IMR-90 (cell line): ENCODE data around the gene NKX6-2. TPM values are rescaled to one million over a fixed set of nuclear protein-coding genes. Genes with fewer than 3 reads are reported as not detected.

Experiments used
- ATAC-seq: fragments of 200-7000 bp; cut with Tn5 transposase; 2 replicates; pipeline ENCODE4 v1.9.1; 2020; ENCODE audit warnings: low read depth, mild to moderate bottlenecking, moderate library complexity
- BruUV-seq: library from RNA; stranded (reverse); fragments of 400-500 nt; replicated peaks from 2 replicates; lab custom pipeline; 2021; lab: Mats Ljungman, UMichigan
- CTCF ChIA-PET: fragments of 300-600 bp; formaldehyde crosslinking; extraction: SDS; loops from one replicate; lab custom pipeline; 2021; ENCODE audit warnings: antibody characterized with exemption; lab: Yijun Ruan, JAX
- POLR2A ChIA-PET: fragments of 300-600 bp; sonication (Branson Sonifier 250); formaldehyde crosslinking; loops from one replicate; lab custom pipeline; 2022; ENCODE audit warnings: antibody characterized with exemption; ENCODE audit not compliant: unreplicated experiment; lab: Charles Lee
- DNase-seq: peaks from one replicate; pipeline ENCODE4 v3.0.0; 2013
- H2AFZ ChIP-seq: replicated peaks from 2 replicates; pipeline ENCODE3; 2013; ENCODE audit warnings: low read length, mild to moderate bottlenecking; ENCODE audit not compliant: poor library complexity
- H2AK5ac ChIP-seq: 2 replicates; pipeline ENCODE4 v1.6.1; 2013; ENCODE audit warnings: low read depth, low read length, inconsistent platforms
- H2AK9ac ChIP-seq: replicated peaks from 2 replicates; pipeline ENCODE3; 2013; ENCODE audit warnings: mild to moderate bottlenecking, low read depth, low read length, moderate library complexity; ENCODE audit not compliant: poor library complexity
- H2BK120ac ChIP-seq: 2 replicates; pipeline ENCODE4 v1.6.1; 2013; ENCODE audit warnings: low read depth, low read length, inconsistent platforms
- H2BK15ac ChIP-seq: 3 replicates; pipeline ENCODE4 v1.6.1; 2013; ENCODE audit warnings: low read depth, low read length, inconsistent platforms
- H2BK20ac ChIP-seq: 2 replicates; pipeline ENCODE4 v1.6.1; 2013; ENCODE audit warnings: low read depth, mild to moderate bottlenecking, inconsistent platforms, low read length, moderate library complexity
- H2BK5ac ChIP-seq: 2 replicates; pipeline ENCODE4 v1.6.1; 2013; ENCODE audit warnings: mild to moderate bottlenecking, low read depth, low read length, inconsistent platforms; ENCODE audit not compliant: poor library complexity, severe bottlenecking
- H3K14ac ChIP-seq: replicated peaks from 2 replicates; pipeline ENCODE4 v1.6.1; 2013; ENCODE audit warnings: low read depth, low read length, inconsistent platforms
- H3K18ac ChIP-seq: 2 replicates; pipeline ENCODE4 v1.6.1; 2013; ENCODE audit warnings: low read depth, low read length, control low read depth
- H3K23ac ChIP-seq: 2 replicates; pipeline ENCODE4 v1.6.1; 2013; ENCODE audit warnings: low read depth, low read length, inconsistent platforms
- H3K27ac ChIP-seq: 2 replicates; pipeline ENCODE4 v1.5.1; 2013; ENCODE audit warnings: mild to moderate bottlenecking, control low read depth, low read length; ENCODE audit not compliant: insufficient read depth
- H3K27me3 ChIP-seq: 2 replicates; pipeline ENCODE4 v1.6.1; 2013; ENCODE audit warnings: low read length; ENCODE audit not compliant: control insufficient read depth, insufficient read depth
- H3K36me3 ChIP-seq: 2 replicates; pipeline ENCODE4 v1.6.1; 2013; ENCODE audit warnings: low read length, mixed read lengths; ENCODE audit not compliant: control insufficient read depth, insufficient read depth
- H3K4ac ChIP-seq: 2 replicates; pipeline ENCODE4 v1.6.1; 2013; ENCODE audit warnings: low read depth, low read length, inconsistent platforms
- H3K4me1 ChIP-seq: 2 replicates; pipeline ENCODE4 v1.6.1; 2013; ENCODE audit warnings: low read length, mixed read lengths; ENCODE audit not compliant: control insufficient read depth, insufficient read depth
- H3K4me2 ChIP-seq: 2 replicates; pipeline ENCODE4 v1.6.1; 2013; ENCODE audit warnings: low read depth, mild to moderate bottlenecking, control low read depth, low read length, moderate library complexity
- H3K4me3 ChIP-seq: 2 replicates; pipeline ENCODE4 v1.5.1; 2013; ENCODE audit warnings: low read depth, mild to moderate bottlenecking, control low read depth, low read length, moderate library complexity; ENCODE audit not compliant: insufficient read depth
- H3K56ac ChIP-seq: 2 replicates; pipeline ENCODE4 v1.6.1; 2013; ENCODE audit warnings: low read length, inconsistent platforms; ENCODE audit not compliant: insufficient read depth; ENCODE audit errors: extremely low read depth
- H3K79me1 ChIP-seq, 2 experiments: 2 replicates each; pipeline ENCODE4 v1.6.1; 2013; ENCODE audit warnings: low read length in 2 of 2, inconsistent platforms in 1 of 2, low read depth in 1 of 2
- H3K9ac ChIP-seq: 2 replicates; pipeline ENCODE4 v1.6.1; 2013; ENCODE audit warnings: low read depth, low read length, control low read depth
- H3K9me1 ChIP-seq: 2 replicates; pipeline ENCODE4 v1.6.1; 2013; ENCODE audit warnings: low read length, inconsistent platforms; ENCODE audit not compliant: insufficient read depth
- H3K9me3 ChIP-seq: 2 replicates; pipeline ENCODE4 v1.6.1; 2013; ENCODE audit warnings: low read length; ENCODE audit not compliant: control insufficient read depth, insufficient read depth
- H4K20me1 ChIP-seq: 2 replicates; pipeline ENCODE4 v1.6.1; 2013; ENCODE audit warnings: low read length, inconsistent platforms; ENCODE audit not compliant: insufficient read depth
- H4K5ac ChIP-seq: 2 replicates; pipeline ENCODE4 v1.6.1; 2013; ENCODE audit warnings: mild to moderate bottlenecking, low read depth, low read length, control low read depth
- H4K8ac ChIP-seq, 2 experiments: 2 replicates each; pipeline ENCODE4 v1.6.1; 2013; ENCODE audit warnings: low read depth in 2 of 2, low read length in 2 of 2, control low read depth in 1 of 2, inconsistent platforms in 1 of 2
- H4K91ac ChIP-seq: 2 replicates; pipeline ENCODE4 v1.6.1; 2013; ENCODE audit warnings: low read depth, low read length, inconsistent platforms; ENCODE audit not compliant: insufficient read depth
- RFX5 ChIP-seq: IDR thresholded peaks from 2 replicates; pipeline ENCODE4 v1.8.0; 2012; ENCODE audit warnings: low read depth, mild to moderate bottlenecking, low read length, moderate library complexity
- WGBS, 2 experiments: methylation state at CpG; one replicate each; pipeline versions ENCODE4 v1.1.5 to v1.1.7; 2013; ENCODE audit warnings: missing lambda C conversion rate in 2 of 2; ENCODE audit not compliant: insufficient read length in 1 of 2; ENCODE audit errors: extremely low coverage in 2 of 2; 5-methylcytosine and 5-hydroxymethylcytosine counted together
- dilution Hi-C: fragments of 300-500 bp; cut with HindIII; formaldehyde crosslinking; loops from one replicate; pipeline ENCODE4 v1.14.3; 2018; ENCODE audit warnings: low sequenced_read_pairs; ENCODE audit not compliant: unreplicated experiment
- in situ Hi-C: fragments of 300-500 bp; cut with MboI; formaldehyde crosslinking; loops from 3 replicates; pipeline ENCODE4 v1.14.3; 2019; ENCODE audit warnings: low sequenced_read_pairs, inconsistent platforms, mixed read lengths
- intact Hi-C: fragments of 100-400 bp; cut with micrococcal nuclease; formaldehyde crosslinking; loops from 2 replicates; pipeline ENCODE4 v1.10.0; 2022
- polyA plus RNA-seq, 3 experiments: library from polyadenylated mRNA; depleted of rRNA; stranded (reverse); fragments of >200 nt; gene quantifications; 2 replicates each; pipeline ENCODE4 v1.2.3, GENCODE V29; 2012; ENCODE audit warnings: low replicate concordance in 1 of 3
- total RNA-seq: library from RNA; depleted of rRNA; stranded (reverse); fragments of >200 nt; gene quantifications from 2 replicates; pipeline ENCODE4 v1.2.3, GENCODE V29; 2012

The NKX6-2 gene
- total and polyA plus RNA-seq, 2 of the 4 experiments (the other 2 are of a cell fraction): not detected

DNA sequence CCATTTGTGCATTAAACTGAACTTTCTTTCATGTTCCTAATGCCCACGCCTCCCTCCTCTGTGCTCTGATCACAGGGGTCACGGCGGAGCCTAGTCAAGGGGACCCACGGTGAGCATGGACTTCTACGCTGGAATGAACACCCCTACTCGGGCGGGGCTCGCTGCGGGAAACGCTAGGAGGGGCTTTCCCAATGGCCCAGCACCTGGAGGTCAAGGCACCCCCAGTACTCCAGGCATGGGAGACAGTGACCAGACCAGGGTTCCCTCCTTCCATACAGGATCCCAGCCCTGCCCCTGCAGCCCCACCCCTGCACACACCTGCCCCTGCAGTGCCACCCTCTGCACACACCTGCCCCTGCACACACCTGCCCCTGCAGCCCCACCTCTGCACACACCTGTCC is 27.1 kb upstream of the NKX6-2 start:
- Histone ChIP-seq H2BK5ac (no peak overlapping the region), H2BK20ac (no peak overlapping the region), H4K8ac (no peak overlapping the region), H2AFZ (peak overlapping the region; percentile 58), H3K4ac (no peak overlapping the region), H3K23ac (no peak overlapping the region), H3K4me2 (no peak overlapping the region), H3K27me3 (peaks cover 20% of the 10 kb centered on the region), H2AK9ac (no peak overlapping the region), H3K18ac (no peak overlapping the region), H3K4me1 (no peaks in the 10 kb centered on the region), H3K9me1 (no peaks in the 10 kb centered on the region), H3K4me3 (no peak overlapping the region), H4K5ac (no peak overlapping the region), H3K27ac (no peak overlapping the region), H4K91ac (no peak overlapping the region), H3K9ac (no peak overlapping the region), H2BK120ac (no peak overlapping the region), H4K20me1 (no peaks in the 10 kb centered on the region), H3K36me3 (no peaks in the 10 kb centered on the region), H3K14ac (no peak overlapping the region), H3K56ac (no peak overlapping the region), H3K9me3 (no peaks in the 10 kb centered on the region), H3K79me1 (no peaks in the 10 kb centered on the region), H2BK15ac (no peak overlapping the region), H2AK5ac (no peak overlapping the region)
- no peak for ATAC-seq
- DNase-seq: no peak
- no TSS peak for BruUV-seq
- POLR2A ChIA-PET: no interaction called here
- in situ Hi-C loops (no loop called here), dilution Hi-C loops (no loop called here), intact Hi-C loops (no loop called here)
- 60% methylated on average over 2 of the region's 10 CpGs; no CpG with 5 or more reads in 1 of the 2 experiments for WGBS, 2 experiments
- TF ChIP-seq RFX5: no peak
- CTCF ChIA-PET: no interaction called here
